Measurements from ENCODE around the gene SASH1.

The SASH1 gene

GRCh38 chr6:148406579-148407371 is 64.1 kb downstream of the SASH1 start:
- DNase-seq: no peak

- no peak for DNase-seq
These were observed 64.7 kb downstream of the SASH1 start for GRCh38 chr6:148407372-148407771.

GRCh38 chr6:148413321-148414091 is 70.9 kb downstream of the SASH1 start:
- DNase-seq: no peak

- DNase-seq: no peak
These were observed 71.5 kb downstream of the SASH1 start for GRCh38 chr6:148414092-148414489.

GRCh38 chr6:148414836-148415235 is 72.2 kb downstream of the SASH1 start:
- DNase-seq: no peak

- DNase-seq: no peak
These were observed 73.0 kb downstream of the SASH1 start for GRCh38 chr6:148415511-148416260.

- no peak for DNase-seq
These were observed 73.8 kb downstream of the SASH1 start for GRCh38 chr6:148416330-148416965.

GRCh38 chr6:148417045-148417444 is 74.4 kb downstream of the SASH1 start:
- DNase-seq: no peak

- no peak for DNase-seq
These were observed 76.8 kb downstream of the SASH1 start for GRCh38 chr6:148419430-148419829.

GRCh38 chr6:148422085-148422484 is 79.4 kb downstream of the SASH1 start:
- DNase-seq: no peak

- DNase-seq: no peak
These were observed 80.5 kb downstream of the SASH1 start for GRCh38 chr6:148423133-148423532.

GRCh38 chr6:148423601-148424270 is 81.1 kb downstream of the SASH1 start:
- peak; percentile 43 for DNase-seq

GRCh38 chr6:148425443-148425842 is 82.8 kb downstream of the SASH1 start:
- DNase-seq: no peak

- DNase-seq: no peak
These were observed 83.8 kb downstream of the SASH1 start for GRCh38 chr6:148426317-148426977.

GRCh38 chr6:148427333-148427732 is 84.7 kb downstream of the SASH1 start:
- DNase-seq: no peak

- no peak for DNase-seq
These were observed 86.8 kb downstream of the SASH1 start for GRCh38 chr6:148429423-148429822.

GRCh38 chr6:148430897-148431296 is 88.3 kb downstream of the SASH1 start:
- DNase-seq: peak; percentile 88

- no peak for DNase-seq
These were observed 88.8 kb downstream of the SASH1 start for GRCh38 chr6:148431413-148431812.

- DNase-seq: no peak
These were observed 89.2 kb downstream of the SASH1 start for GRCh38 chr6:148431840-148432239.

GRCh38 chr6:148432462-148433195 is 90.0 kb downstream of the SASH1 start:
- peak; percentile 43 for DNase-seq

- no peak for DNase-seq
These were observed 92.7 kb downstream of the SASH1 start for GRCh38 chr6:148435386-148435785.

All from NCI-H1092 (cell line).